ENCODE results near the gene FBXW11.
A peak's percentile ranks its signal among the peaks of the same experiment; 100 is the strongest.

Gene FBXW11

GRCh38 chr5:171869956-171870355 is 136.5 kb downstream of the FBXW11 start:
- H3K4me3 ChIP-seq (ENCODE audit: low read length), result no peak overlapping the region
- no peak for DNase-seq (ENCODE audit: low read depth)
- no peak for TF ChIP-seq CTCF (conservative IDR thresholded peaks at IDR 0.05; ENCODE audit: low read length)

DNA sequence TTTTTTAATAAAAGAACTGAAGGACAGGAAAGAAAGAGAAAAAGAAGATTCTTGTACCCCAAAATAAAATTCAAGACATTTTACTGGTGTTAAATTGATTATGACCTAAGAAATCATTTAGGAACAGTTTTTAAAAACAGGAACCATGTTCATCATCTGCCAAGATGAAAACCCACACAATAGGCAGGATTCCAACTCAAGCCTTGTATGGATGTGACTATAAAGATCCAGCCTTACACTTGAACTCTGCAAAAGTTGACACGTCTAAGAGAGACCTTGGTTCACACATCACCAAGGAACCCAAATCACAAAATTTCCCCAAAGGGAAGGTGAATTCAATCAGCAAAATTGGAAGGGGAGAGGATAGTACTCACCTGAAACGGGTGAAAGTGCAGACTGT is 138.2 kb downstream of the FBXW11 start:
- H3K4me3 ChIP-seq (ENCODE audit: low read length), result no peak overlapping the region
- no peak for TF ChIP-seq CTCF (conservative IDR thresholded peaks at IDR 0.05; ENCODE audit: low read length)
- DNase-seq (ENCODE audit: low read depth), result no peak

- TF ChIP-seq CTCF (conservative IDR thresholded peaks at IDR 0.05; ENCODE audit: low read length), result no peak
- H3K4me3 ChIP-seq (ENCODE audit: low read length), result no peak overlapping the region
- DNase-seq (ENCODE audit: low read depth), result peak; percentile 33
These were observed 138.7 kb downstream of the FBXW11 start for GRCh38 chr5:171867786-171868185.

DNA sequence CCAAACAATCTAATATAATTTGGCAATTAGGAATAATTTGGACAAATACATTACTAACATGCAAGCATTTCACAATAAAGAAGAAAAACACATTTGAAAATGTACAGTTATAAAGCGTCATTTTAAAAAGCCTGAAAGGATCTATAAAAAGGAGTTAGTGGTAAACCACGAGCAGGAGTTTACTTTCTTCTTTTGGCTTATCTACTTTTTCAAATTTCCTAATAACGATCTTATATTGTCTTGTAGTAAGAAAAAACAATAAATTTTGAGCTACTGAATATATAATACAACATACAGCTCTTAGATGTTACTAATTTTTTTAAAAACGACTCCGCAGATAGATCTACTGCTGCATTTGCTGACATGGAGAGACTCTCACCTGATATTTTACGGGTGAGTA is 141.0 kb downstream of the FBXW11 start:
- DNase-seq (ENCODE audit: low read depth), result no peak
- no peak for TF ChIP-seq CTCF (conservative IDR thresholded peaks at IDR 0.05; ENCODE audit: low read length)
- no peak overlapping the region for H3K4me3 ChIP-seq (ENCODE audit: low read length)

DNA sequence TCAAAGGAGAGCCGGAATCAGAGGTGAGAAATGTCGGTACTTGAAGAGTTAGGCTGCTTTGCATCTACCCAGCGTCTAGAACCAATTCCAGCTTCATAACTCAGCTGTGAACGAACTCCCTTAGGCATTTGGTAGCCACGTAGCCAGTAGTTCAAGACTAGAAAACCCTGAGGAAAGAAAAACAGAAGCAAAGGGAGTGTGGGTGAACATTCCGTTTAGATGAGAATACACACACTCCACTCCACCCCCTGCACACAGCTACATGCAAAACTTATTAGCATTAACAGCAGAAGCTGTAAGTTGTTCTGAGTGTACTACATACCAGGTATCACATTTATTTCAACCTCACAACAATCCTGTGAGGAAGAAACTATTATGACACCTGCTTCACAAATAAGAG is 142.5 kb downstream of the FBXW11 start:
- DNase-seq (ENCODE audit: low read depth), result peak; percentile 82

GRCh38 chr5:171862624-171863023 is 143.8 kb downstream of the FBXW11 start:
- no peak overlapping the region for H3K4me3 ChIP-seq (ENCODE audit: low read length)
- TF ChIP-seq CTCF (conservative IDR thresholded peaks at IDR 0.05; ENCODE audit: low read length), result no peak
- no peak for DNase-seq (ENCODE audit: low read depth)

More for the DNA sequence above, 142.5 kb downstream of the FBXW11 start:
- H3K4me3 ChIP-seq (ENCODE audit: low read length), result no peak overlapping the region
- TF ChIP-seq CTCF (conservative IDR thresholded peaks at IDR 0.05; ENCODE audit: low read length), result no peak

GRCh38 chr5:171861381-171861780 is 145.1 kb downstream of the FBXW11 start:
- peak; percentile 52 for DNase-seq (ENCODE audit: low read depth)
- H3K4me3 ChIP-seq (ENCODE audit: low read length), result no peak overlapping the region
- no peak for TF ChIP-seq CTCF (conservative IDR thresholded peaks at IDR 0.05; ENCODE audit: low read length)

Data from AG10803 (cell line).